Liver (tissue), 3 donors: ENCODE measurements around the gene HSD17B11.
"Not testable (repeated sequence)": the region's sequence is repeated elsewhere in the genome, so short reads cannot be mapped to it uniquely, and the experiment has no call there.

Experiments used
- EGR1 ChIP-seq, 2 donors: IDR thresholded peaks; 2 replicates each; pipeline ENCODE4 v1.6.1; 2016 to 2018; ENCODE audit warnings: antibody characterized with exemption in 2 of 2, low read depth in 2 of 2
- FOXA1 ChIP-seq: IDR thresholded peaks from 2 replicates; pipeline ENCODE4 v1.6.1; 2016; ENCODE audit warnings: antibody characterized with exemption
- GABPA ChIP-seq, 2 donors: IDR thresholded peaks in 1 of 2; conservative IDR thresholded peaks in 1 of 2; 2 replicates each; pipeline ENCODE4 v1.6.1; 2016; ENCODE audit warnings: antibody characterized with exemption in 2 of 2, mild to moderate bottlenecking in 1 of 2, moderate library complexity in 1 of 2
- HNF4A ChIP-seq, 2 donors: conservative IDR thresholded peaks; 2 replicates each; pipeline ENCODE4 v1.6.1; 2016; ENCODE audit warnings: antibody characterized with exemption in 2 of 2, mild to moderate bottlenecking in 2 of 2
- JUND ChIP-seq, 2 donors: IDR thresholded peaks; 2 replicates each; pipeline ENCODE4 v1.6.1; 2016; ENCODE audit warnings: antibody characterized with exemption in 2 of 2
- NR2F2 ChIP-seq: IDR thresholded peaks from 2 replicates; pipeline ENCODE4 v1.6.1; 2016; ENCODE audit warnings: antibody characterized with exemption
- RAD21 ChIP-seq, 2 donors: IDR thresholded peaks; 2 replicates each; pipeline ENCODE4 v1.6.1; 2016; ENCODE audit warnings: antibody characterized with exemption in 2 of 2, mild to moderate bottlenecking in 2 of 2
- SP1 ChIP-seq: IDR thresholded peaks from 2 replicates; pipeline ENCODE4 v1.6.1; 2018; ENCODE audit warnings: antibody characterized with exemption, mild to moderate bottlenecking
- TAF1 ChIP-seq: conservative IDR thresholded peaks from 2 replicates; pipeline ENCODE4 v1.6.1; 2016; ENCODE audit warnings: antibody characterized with exemption, mild to moderate bottlenecking
- TF ChIP-seq, protein P1 (sequence below): fragments of 150-350 bp; IDR thresholded peaks from 2 replicates; pipeline ENCODE4 v1.5.1; 2017; ENCODE audit warnings: improper control_type of control experiment, low read depth, low read length; ENCODE audit not compliant: missing input control
- TF ChIP-seq, protein P2 (sequence below): IDR thresholded peaks from 2 replicates; pipeline ENCODE4 v1.6.1; 2016; ENCODE audit warnings: antibody characterized with exemption, mild to moderate bottlenecking
- TF ChIP-seq, protein P3 (sequence below): IDR thresholded peaks from 2 replicates; pipeline ENCODE4 v1.6.1; 2016; ENCODE audit warnings: antibody characterized with exemption
- donor health status: healthy.
- donor health status: healthy.

DNA sequence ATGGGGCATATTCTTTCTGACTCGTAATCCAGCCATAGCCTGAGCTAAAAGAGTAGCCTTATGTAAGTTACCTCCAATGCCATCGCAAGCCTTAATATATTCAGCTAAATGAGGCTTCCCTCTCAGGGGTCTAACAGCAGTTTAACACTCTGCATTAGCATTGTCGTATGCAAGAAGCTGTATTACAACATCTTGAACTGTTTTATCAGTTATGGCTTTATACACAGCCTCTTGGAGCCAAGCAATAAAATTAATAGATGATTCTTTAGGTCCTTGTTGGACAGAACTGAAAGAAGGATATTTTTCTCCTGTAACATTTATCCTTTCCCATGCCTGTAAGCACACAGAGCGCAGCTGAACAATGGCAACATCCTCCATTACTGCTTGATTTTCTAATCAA lies 15.9 kb upstream of the HSD17B11 start:
- TF ChIP-seq, protein P1, sequence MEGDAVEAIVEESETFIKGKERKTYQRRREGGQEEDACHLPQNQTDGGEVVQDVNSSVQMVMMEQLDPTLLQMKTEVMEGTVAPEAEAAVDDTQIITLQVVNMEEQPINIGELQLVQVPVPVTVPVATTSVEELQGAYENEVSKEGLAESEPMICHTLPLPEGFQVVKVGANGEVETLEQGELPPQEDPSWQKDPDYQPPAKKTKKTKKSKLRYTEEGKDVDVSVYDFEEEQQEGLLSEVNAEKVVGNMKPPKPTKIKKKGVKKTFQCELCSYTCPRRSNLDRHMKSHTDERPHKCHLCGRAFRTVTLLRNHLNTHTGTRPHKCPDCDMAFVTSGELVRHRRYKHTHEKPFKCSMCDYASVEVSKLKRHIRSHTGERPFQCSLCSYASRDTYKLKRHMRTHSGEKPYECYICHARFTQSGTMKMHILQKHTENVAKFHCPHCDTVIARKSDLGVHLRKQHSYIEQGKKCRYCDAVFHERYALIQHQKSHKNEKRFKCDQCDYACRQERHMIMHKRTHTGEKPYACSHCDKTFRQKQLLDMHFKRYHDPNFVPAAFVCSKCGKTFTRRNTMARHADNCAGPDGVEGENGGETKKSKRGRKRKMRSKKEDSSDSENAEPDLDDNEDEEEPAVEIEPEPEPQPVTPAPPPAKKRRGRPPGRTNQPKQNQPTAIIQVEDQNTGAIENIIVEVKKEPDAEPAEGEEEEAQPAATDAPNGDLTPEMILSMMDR, result not testable (repeated sequence)
- not testable (repeated sequence) for TF ChIP-seq GABPA (IDR thresholded peaks at IDR 0.05 in 1 of 2, conservative IDR thresholded peaks at IDR 0.05 in 1 of 2); RAD21 (IDR thresholded peaks at IDR 0.05); TAF1; NR2F2; HNF4A (conservative IDR thresholded peaks at IDR 0.05); JUND (IDR thresholded peaks at IDR 0.05); FOXA1; EGR1 (IDR thresholded peaks at IDR 0.05; ENCODE audit: low read depth in 2 of 2); SP1
- TF ChIP-seq, protein P2, sequence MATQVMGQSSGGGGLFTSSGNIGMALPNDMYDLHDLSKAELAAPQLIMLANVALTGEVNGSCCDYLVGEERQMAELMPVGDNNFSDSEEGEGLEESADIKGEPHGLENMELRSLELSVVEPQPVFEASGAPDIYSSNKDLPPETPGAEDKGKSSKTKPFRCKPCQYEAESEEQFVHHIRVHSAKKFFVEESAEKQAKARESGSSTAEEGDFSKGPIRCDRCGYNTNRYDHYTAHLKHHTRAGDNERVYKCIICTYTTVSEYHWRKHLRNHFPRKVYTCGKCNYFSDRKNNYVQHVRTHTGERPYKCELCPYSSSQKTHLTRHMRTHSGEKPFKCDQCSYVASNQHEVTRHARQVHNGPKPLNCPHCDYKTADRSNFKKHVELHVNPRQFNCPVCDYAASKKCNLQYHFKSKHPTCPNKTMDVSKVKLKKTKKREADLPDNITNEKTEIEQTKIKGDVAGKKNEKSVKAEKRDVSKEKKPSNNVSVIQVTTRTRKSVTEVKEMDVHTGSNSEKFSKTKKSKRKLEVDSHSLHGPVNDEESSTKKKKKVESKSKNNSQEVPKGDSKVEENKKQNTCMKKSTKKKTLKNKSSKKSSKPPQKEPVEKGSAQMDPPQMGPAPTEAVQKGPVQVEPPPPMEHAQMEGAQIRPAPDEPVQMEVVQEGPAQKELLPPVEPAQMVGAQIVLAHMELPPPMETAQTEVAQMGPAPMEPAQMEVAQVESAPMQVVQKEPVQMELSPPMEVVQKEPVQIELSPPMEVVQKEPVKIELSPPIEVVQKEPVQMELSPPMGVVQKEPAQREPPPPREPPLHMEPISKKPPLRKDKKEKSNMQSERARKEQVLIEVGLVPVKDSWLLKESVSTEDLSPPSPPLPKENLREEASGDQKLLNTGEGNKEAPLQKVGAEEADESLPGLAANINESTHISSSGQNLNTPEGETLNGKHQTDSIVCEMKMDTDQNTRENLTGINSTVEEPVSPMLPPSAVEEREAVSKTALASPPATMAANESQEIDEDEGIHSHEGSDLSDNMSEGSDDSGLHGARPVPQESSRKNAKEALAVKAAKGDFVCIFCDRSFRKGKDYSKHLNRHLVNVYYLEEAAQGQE, result not testable (repeated sequence)
- TF ChIP-seq, protein P3, sequence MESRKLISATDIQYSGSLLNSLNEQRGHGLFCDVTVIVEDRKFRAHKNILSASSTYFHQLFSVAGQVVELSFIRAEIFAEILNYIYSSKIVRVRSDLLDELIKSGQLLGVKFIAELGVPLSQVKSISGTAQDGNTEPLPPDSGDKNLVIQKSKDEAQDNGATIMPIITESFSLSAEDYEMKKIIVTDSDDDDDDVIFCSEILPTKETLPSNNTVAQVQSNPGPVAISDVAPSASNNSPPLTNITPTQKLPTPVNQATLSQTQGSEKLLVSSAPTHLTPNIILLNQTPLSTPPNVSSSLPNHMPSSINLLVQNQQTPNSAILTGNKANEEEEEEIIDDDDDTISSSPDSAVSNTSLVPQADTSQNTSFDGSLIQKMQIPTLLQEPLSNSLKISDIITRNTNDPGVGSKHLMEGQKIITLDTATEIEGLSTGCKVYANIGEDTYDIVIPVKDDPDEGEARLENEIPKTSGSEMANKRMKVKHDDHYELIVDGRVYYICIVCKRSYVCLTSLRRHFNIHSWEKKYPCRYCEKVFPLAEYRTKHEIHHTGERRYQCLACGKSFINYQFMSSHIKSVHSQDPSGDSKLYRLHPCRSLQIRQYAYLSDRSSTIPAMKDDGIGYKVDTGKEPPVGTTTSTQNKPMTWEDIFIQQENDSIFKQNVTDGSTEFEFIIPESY, result not testable (repeated sequence)
